Dendritic cell treated with granulocyte-macrophage colony-stimulating factor and Interleukin-4, amounts not matched to agents 40 ng/mL and 50 ng/mL, for 4 days (primary cell): ENCODE data around the gene ANO5.
"Not testable (repeated sequence)": the region's sequence is repeated elsewhere in the genome, so short reads cannot be mapped to it uniquely, and the experiment has no call there.

Source experiments
- H3K27ac Mint-ChIP-seq: one replicate; pipeline ENCODE4 v1.8.0; 2022; ENCODE audit warnings: mild to moderate bottlenecking, mixed read lengths
- H3K27me3 Mint-ChIP-seq: one replicate; pipeline ENCODE4 v1.8.0; 2022; ENCODE audit warnings: mild to moderate bottlenecking, mixed read lengths
- H3K36me3 Mint-ChIP-seq: one replicate; pipeline ENCODE4 v1.8.0; 2022; ENCODE audit warnings: low read depth, mixed read lengths
- H3K4me1 Mint-ChIP-seq: one replicate; pipeline ENCODE4 v1.8.0; 2022; ENCODE audit warnings: low read depth, mixed read lengths
- H3K4me3 Mint-ChIP-seq: one replicate; pipeline ENCODE4 v1.8.0; 2022; ENCODE audit warnings: mild to moderate bottlenecking, moderate library complexity, mixed read lengths
- H3K9me3 Mint-ChIP-seq: one replicate; pipeline ENCODE4 v1.8.0; 2022; ENCODE audit warnings: mixed read lengths
- intact Hi-C: fragments of 100-400 bp; cut with micrococcal nuclease; formaldehyde crosslinking; loops from one replicate; pipeline ENCODE4 v1.15.0; 2022

The ANO5 gene

GRCh38 chr11:22244986-22245592, 52.2 kb downstream of the ANO5 start:
- H3K4me1 Mint-ChIP-seq, result no peaks in the 10 kb centered on the region
- H3K4me3 Mint-ChIP-seq, result no peak overlapping the region
- H3K9me3 Mint-ChIP-seq, result no peaks in the 10 kb centered on the region
- H3K27me3 Mint-ChIP-seq, result no peaks in the 10 kb centered on the region
- intact Hi-C loops, result loop anchor here (1.0 to 5.0 kb wide), 2 partner anchors 59 to 542 kb away; no protein-coding TSS in a partner anchor
- H3K36me3 Mint-ChIP-seq, result no peaks in the 10 kb centered on the region
- H3K27ac Mint-ChIP-seq, result no peak overlapping the region

DNA sequence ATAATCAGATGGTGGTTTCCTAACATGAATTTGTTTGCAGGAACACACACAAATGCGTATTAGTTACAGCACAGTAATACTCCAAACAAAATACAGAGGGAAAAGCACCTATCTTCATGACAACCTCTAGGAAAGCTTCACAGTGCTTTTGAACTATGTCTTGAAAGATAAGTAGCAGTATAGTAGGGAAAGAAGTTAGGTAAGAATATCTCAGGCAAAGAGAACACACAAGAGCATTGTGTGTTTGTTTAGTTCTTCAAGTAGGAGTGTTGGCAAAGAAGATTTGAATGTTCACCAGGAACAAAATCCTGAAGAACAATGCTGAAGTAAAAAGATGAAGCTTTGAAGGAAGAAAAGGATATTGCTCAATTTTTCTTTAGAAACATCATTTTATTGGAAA, 54.1 kb downstream of the ANO5 start:
- no peak overlapping the region for H3K4me3 Mint-ChIP-seq
- no peaks in the 10 kb centered on the region for H3K36me3 Mint-ChIP-seq
- H3K27me3 Mint-ChIP-seq, result no peaks in the 10 kb centered on the region
- intact Hi-C loops, result loop anchor here (5.0 kb wide), 1 partner anchor 540 kb away; no protein-coding TSS in a partner anchor
- no peaks in the 10 kb centered on the region for H3K4me1 Mint-ChIP-seq
- no peaks in the 10 kb centered on the region for H3K9me3 Mint-ChIP-seq
- H3K27ac Mint-ChIP-seq, result no peak overlapping the region

DNA sequence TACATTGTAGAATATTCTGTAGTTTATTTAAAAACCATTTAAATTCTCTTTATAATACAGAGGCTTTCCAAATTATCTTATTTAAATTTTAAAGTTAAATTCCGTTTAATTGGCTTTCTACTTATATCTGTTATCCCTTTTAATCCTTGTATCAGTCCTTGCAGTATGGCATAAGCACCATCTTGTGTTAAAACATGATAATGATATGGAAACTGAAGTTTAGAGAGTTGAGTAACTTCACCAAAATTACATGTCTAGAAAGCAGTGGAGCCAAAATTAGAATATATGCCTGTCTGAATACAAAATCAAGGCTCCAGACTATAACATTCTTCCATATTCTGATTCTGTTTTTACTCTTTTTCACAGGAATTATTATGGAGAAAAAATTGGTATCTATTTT, 57.0 kb downstream of the ANO5 start:
- Mint-ChIP-seq H3K36me3 (no peaks in the 10 kb centered on the region), H3K27me3 (no peaks in the 10 kb centered on the region), H3K4me3 (no peak overlapping the region), H3K9me3 (no peaks in the 10 kb centered on the region), H3K27ac (no peak overlapping the region), H3K4me1 (no peaks in the 10 kb centered on the region)
- intact Hi-C loops, result loop anchor here (5.0 kb wide), 1 partner anchor 537 kb away; no protein-coding TSS in a partner anchor

DNA sequence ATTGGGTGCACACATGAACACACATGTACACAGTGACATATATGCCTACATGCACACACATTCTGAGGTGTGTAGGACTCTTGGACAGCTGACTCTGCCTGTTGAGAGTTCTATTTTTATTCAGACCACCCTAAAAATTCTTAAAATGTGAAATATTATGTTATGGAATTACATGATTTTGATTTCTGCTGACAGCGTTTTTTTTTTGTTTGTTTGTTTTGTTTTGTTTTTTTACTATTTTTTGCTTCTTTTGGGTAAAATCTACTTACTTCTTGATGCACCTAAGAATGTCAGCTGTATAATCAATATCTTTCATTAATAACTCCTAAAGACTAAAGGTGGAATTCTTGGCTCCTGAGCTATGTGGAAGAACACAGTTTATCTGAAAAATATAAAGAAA, 64.0 kb downstream of the ANO5 start:
- H3K9me3 Mint-ChIP-seq, result no peaks in the 10 kb centered on the region
- H3K4me1 Mint-ChIP-seq, result no peaks in the 10 kb centered on the region
- intact Hi-C loops, result no loop called here
- no peaks in the 10 kb centered on the region for H3K27me3 Mint-ChIP-seq
- H3K27ac Mint-ChIP-seq, result no peak overlapping the region
- no peaks in the 10 kb centered on the region for H3K36me3 Mint-ChIP-seq
- H3K4me3 Mint-ChIP-seq, result no peak overlapping the region

DNA sequence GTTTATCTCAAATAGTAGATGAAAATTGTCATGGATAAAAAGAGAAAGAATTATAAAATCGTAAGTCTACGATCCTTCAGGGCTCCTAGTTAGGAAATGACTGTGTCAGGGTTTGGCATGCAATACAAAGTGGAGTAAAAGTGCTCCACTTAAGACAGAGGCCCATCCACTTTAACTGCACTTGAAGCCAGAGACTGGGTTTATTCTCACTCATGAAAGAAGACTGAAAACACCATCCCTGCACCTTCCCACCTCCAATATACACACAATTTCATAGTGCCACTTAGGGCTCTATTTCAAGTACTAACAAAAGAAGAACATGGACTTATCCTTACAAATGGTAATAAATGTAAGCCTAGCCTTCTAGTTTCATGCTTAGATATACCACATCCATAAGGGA, 70.7 kb downstream of the ANO5 start:
- intact Hi-C loops, result no loop called here
- Mint-ChIP-seq H3K4me3 (no peak overlapping the region), H3K36me3 (no peaks in the 10 kb centered on the region), H3K9me3 (no peaks in the 10 kb centered on the region), H3K4me1 (no peaks in the 10 kb centered on the region), H3K27me3 (no peaks in the 10 kb centered on the region), H3K27ac (no peak overlapping the region)

DNA sequence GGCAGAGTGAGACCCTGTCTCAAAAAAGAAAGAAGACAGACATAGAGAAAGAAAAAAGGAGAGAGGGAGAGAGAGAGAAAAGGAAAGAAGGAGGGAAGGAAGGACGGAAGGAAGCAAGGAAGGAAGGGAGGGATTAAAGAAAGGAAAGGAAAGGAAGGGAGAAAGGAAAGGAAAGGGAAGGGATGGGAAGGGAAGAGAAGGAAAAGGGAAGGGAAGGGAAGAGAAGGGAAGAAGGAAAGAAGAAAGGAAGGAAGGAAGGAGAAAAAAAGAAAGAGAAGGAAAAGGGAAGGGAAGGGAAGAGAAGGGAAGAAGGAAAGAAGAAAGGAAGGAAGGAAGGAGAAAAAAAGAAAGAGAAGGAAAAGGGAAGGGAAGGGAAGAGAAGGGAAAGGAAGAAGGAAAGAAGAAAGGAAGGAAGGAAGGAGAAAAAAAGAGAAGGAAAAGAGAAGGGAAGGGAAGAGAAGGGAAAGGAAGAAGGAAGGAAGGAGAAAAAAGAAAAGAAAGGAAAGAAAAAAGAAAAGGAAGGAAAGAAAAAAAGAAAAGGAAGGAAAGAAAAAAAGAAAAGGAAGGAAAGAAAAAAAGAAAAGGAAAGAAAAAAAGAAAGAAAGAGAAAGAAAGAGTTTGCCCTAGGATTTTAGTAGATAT, 76.2 kb downstream of the ANO5 start:
- H3K27ac Mint-ChIP-seq, H3K36me3 Mint-ChIP-seq, H3K4me3 Mint-ChIP-seq, H3K9me3 Mint-ChIP-seq, intact Hi-C loops, H3K27me3 Mint-ChIP-seq, H3K4me1 Mint-ChIP-seq: not testable (repeated sequence)

- H3K27ac Mint-ChIP-seq, result no peak overlapping the region
- H3K4me1 Mint-ChIP-seq, result peaks cover 8% of the 10 kb centered on the region
These were observed 80.9 kb downstream of the ANO5 start for GRCh38 chr11:22273781-22274180.

DNA sequence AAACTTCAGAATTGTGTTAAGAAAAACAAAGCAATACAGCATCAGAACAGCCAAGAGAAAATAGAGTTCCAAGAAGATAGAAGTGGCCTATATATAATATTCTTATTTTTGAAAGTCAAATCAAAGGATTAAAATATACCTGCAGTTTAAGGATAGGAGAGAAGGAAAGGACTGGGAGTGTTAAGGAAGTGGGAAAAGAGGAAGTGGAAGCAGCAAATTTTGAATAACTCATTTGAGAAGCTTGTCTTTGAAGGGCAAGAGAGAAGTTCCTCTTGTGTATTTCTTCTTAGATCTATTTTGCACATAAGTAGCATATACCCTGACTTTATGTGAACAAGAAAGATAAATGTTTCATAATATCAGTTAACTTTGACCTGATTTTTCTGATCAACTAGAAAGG, 82.7 kb downstream of the ANO5 start:
- Mint-ChIP-seq H3K27me3 (no peaks in the 10 kb centered on the region), H3K4me3 (no peak overlapping the region), H3K9me3 (no peaks in the 10 kb centered on the region), H3K4me1 (peaks cover 8% of the 10 kb centered on the region), H3K27ac (no peak overlapping the region), H3K36me3 (no peaks in the 10 kb centered on the region)
- intact Hi-C loops, result no loop called here

More at GRCh38 chr11:22273781-22274180, 80.9 kb downstream of the ANO5 start:
- no peaks in the 10 kb centered on the region for H3K9me3 Mint-ChIP-seq
- no peak overlapping the region for H3K4me3 Mint-ChIP-seq
- intact Hi-C loops, result no loop called here
- no peaks in the 10 kb centered on the region for H3K27me3 Mint-ChIP-seq
- H3K36me3 Mint-ChIP-seq, result no peaks in the 10 kb centered on the region

GRCh38 chr11:22276535-22276934, 83.7 kb downstream of the ANO5 start:
- H3K27ac Mint-ChIP-seq, result no peak overlapping the region
- H3K27me3 Mint-ChIP-seq, result no peaks in the 10 kb centered on the region
- H3K36me3 Mint-ChIP-seq, result no peaks in the 10 kb centered on the region
- intact Hi-C loops, result no loop called here
- H3K4me3 Mint-ChIP-seq, result no peak overlapping the region
- H3K9me3 Mint-ChIP-seq, result no peaks in the 10 kb centered on the region
- H3K4me1 Mint-ChIP-seq, result peaks cover 8% of the 10 kb centered on the region

GRCh38 chr11:22284991-22285390, 92.1 kb downstream of the ANO5 start:
- H3K4me1 Mint-ChIP-seq, H3K27ac Mint-ChIP-seq, intact Hi-C loops, H3K36me3 Mint-ChIP-seq, H3K9me3 Mint-ChIP-seq, H3K27me3 Mint-ChIP-seq, H3K4me3 Mint-ChIP-seq: not testable (repeated sequence)

DNA sequence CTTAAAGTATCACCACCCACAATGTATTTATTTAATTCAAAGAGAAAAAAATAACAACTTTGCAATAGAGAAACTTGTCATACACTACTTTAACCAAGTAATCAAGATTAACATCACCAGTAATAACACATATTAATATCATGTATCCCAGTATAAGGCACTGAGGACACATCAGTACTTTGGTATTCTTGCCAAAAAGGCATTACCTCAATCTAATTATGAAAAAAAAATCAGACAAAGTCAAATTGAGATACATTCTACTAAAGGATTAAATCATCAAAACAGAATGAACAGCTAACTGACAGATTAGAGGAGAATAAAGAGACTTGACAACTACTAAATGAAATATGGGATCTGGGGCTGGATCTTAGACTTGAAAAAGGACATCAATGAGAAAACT, 109.5 kb downstream of the ANO5 start:
- H3K4me1 Mint-ChIP-seq, result peaks cover 6% of the 10 kb centered on the region
- no peaks in the 10 kb centered on the region for H3K9me3 Mint-ChIP-seq
- H3K4me3 Mint-ChIP-seq, result no peak overlapping the region
- H3K36me3 Mint-ChIP-seq, result no peaks in the 10 kb centered on the region
- intact Hi-C loops, result loop anchor here (5.0 to 10.0 kb wide), 2 partner anchors 428 to 1655 kb away; no protein-coding TSS in a partner anchor
- no peak overlapping the region for H3K27ac Mint-ChIP-seq
- peaks cover 5% of the 10 kb centered on the region for H3K27me3 Mint-ChIP-seq

DNA sequence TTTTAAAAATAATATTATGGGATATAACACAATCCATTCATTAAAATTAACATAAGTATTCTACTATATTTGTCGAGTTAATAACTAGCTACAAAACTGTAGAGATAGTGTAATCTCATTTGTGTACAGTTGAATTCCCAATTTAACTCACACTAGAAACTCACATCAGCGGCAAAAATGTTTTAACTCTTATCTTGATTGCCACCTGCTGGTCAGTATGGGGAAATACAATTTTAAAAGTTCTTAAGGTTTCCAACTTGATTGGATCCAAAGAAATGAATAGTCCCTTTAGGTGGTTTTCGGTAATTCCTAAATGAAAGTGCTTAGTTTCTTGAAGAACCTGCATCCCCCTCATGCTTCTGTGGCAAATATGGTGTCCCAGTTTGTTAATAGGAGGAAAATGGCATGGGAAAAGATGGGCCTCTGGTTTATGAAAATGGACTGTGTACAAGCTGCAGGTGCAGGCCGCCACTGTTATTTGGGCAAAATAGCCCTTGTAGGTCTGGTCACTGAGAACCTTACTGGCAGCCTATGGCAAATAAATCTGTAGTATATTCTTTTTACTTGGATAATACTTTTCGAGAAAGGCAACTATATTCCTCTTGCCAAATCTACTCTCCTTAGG, 111.6 kb downstream of the ANO5 start:
- no peaks in the 10 kb centered on the region for H3K9me3 Mint-ChIP-seq
- no peak overlapping the region for H3K27ac Mint-ChIP-seq
- H3K4me1 Mint-ChIP-seq, result peaks cover 6% of the 10 kb centered on the region
- no peak overlapping the region for H3K4me3 Mint-ChIP-seq
- peaks cover 5% of the 10 kb centered on the region for H3K27me3 Mint-ChIP-seq
- H3K36me3 Mint-ChIP-seq, result no peaks in the 10 kb centered on the region
- intact Hi-C loops, result loop anchor here (1.0 to 10.0 kb wide), 4 partner anchors 59 to 1657 kb away; no protein-coding TSS in a partner anchor

- intact Hi-C loops, result no loop called here
- Mint-ChIP-seq H3K9me3 (no peaks in the 10 kb centered on the region), H3K27me3 (peaks cover 3% of the 10 kb centered on the region), H3K27ac (no peak overlapping the region), H3K4me1 (no peaks in the 10 kb centered on the region), H3K36me3 (no peaks in the 10 kb centered on the region), H3K4me3 (no peak overlapping the region)
These were observed 124.8 kb downstream of the ANO5 start for GRCh38 chr11:22317656-22318055.

GRCh38 chr11:22331771-22332170, 138.9 kb downstream of the ANO5 start:
- H3K9me3 Mint-ChIP-seq, result no peaks in the 10 kb centered on the region
- H3K36me3 Mint-ChIP-seq, result no peaks in the 10 kb centered on the region
- no peak overlapping the region for H3K27ac Mint-ChIP-seq
- H3K4me1 Mint-ChIP-seq, result no peaks in the 10 kb centered on the region
- H3K4me3 Mint-ChIP-seq, result no peak overlapping the region
- peaks cover 5% of the 10 kb centered on the region for H3K27me3 Mint-ChIP-seq
- intact Hi-C loops, result no loop called here
